Measurements from ENCODE around the gene ZNHIT1. TPM values are rescaled to one million over a fixed set of nuclear protein-coding genes. Genes with fewer than 3 reads are reported as not detected.

ZNHIT1 gene
- total RNA-seq, 6 donors from 2014 or later, result 46.1 to 74.3 (median 68.5) TPM

DNA sequence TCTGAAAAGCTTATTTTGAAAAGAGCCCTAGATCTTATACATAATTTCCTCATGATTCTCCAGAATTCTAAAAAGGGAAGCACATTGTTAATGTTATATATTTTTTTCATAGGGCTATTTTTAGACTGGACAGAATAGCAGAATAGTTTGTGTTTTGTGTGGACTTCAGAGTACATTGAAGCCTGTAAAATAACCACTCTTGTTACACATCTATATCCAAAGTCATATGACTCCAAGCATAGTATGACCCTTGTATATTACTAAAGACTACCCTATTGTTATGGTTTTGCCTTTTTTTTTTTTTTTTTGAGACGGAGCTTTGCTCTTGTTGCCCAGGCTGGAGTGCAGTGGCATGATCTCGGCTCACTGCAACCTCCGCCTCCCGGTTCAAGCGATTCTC lies 53.1 kb downstream of the ZNHIT1 start:
- 75 to 79% methylated on average over 5 of the region's 5 CpGs for WGBS, 2 donors
- no peak for DNase-seq
- Histone ChIP-seq H3K27me3 (no peaks in the 10 kb centered on the region), H3K27ac (no peak overlapping the region), H3K36me3 (no peaks in the 10 kb centered on the region), H3K4me3 (no peak overlapping the region), H3K9me3 (no peaks in the 10 kb centered on the region), H3K4me1 (no peaks in the 10 kb centered on the region)
- no peak for TF ChIP-seq POLR2AphosphoS5 (IDR thresholded peaks at IDR 0.05)
- TF ChIP-seq, protein P1, sequence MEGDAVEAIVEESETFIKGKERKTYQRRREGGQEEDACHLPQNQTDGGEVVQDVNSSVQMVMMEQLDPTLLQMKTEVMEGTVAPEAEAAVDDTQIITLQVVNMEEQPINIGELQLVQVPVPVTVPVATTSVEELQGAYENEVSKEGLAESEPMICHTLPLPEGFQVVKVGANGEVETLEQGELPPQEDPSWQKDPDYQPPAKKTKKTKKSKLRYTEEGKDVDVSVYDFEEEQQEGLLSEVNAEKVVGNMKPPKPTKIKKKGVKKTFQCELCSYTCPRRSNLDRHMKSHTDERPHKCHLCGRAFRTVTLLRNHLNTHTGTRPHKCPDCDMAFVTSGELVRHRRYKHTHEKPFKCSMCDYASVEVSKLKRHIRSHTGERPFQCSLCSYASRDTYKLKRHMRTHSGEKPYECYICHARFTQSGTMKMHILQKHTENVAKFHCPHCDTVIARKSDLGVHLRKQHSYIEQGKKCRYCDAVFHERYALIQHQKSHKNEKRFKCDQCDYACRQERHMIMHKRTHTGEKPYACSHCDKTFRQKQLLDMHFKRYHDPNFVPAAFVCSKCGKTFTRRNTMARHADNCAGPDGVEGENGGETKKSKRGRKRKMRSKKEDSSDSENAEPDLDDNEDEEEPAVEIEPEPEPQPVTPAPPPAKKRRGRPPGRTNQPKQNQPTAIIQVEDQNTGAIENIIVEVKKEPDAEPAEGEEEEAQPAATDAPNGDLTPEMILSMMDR (IDR thresholded peaks at IDR 0.05), result no peak
- no peak for TF ChIP-seq POLR2A (IDR thresholded peaks at IDR 0.05)
- TF ChIP-seq EP300 (IDR thresholded peaks at IDR 0.05), result no peak
- no peak for ATAC-seq (ENCODE audit: low FRiP score in 2 of 2)

DNA sequence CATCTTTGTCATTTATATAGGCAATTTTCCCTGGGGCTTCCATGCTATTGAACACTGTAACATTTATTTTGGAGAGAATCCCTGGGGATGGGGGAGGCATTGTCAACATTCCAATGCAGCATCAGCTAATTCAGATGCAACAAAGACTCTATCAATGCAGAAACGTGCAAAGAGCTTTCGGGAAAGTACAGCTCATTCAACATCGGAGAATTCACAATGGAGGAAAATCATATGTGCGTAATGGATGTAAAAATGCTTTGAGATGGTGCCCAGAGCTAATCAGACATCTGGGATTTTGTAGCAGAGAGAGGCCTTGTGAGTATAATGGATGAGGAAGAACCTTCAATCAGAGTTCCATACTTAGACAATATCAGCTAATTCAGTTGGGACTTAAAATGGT lies 55.2 kb downstream of the ZNHIT1 start:
- no peak for TF ChIP-seq POLR2AphosphoS5 (IDR thresholded peaks at IDR 0.05)
- TF ChIP-seq POLR2A (IDR thresholded peaks at IDR 0.05), result no peak
- no peak for TF ChIP-seq EP300 (IDR thresholded peaks at IDR 0.05)
- TF ChIP-seq, protein P1 (IDR thresholded peaks at IDR 0.05), result no peak
- DNase-seq (no peak), ATAC-seq (ENCODE audit: low FRiP score in 2 of 2) (no peak)
- Histone ChIP-seq H3K27ac (no peak overlapping the region), H3K4me1 (no peaks in the 10 kb centered on the region), H3K4me3 (no peak overlapping the region), H3K9me3 (no peaks in the 10 kb centered on the region), H3K27me3 (no peaks in the 10 kb centered on the region), H3K36me3 (no peaks in the 10 kb centered on the region)
- 63 to 72% methylated on average over 4 of the region's 4 CpGs for WGBS, 2 donors

Small RNA genes within 50 kb of the gene (small RNA-seq; reads per million reads assigned to genes)
- 0 reads per million in 4 donors for gene RNU6-1104P

Other genes with a start within 250 kb of the ZNHIT1 start
- gene MUC12, start 248.6 kb upstream of the ZNHIT1 start, total RNA-seq, result 1 to 10 TPM in 2 of 6 donors, under 1 TPM in 1, not detected in 3; 0.69 to 2.1 (median 1.8) TPM
- gene MUC17, start 198.1 kb upstream of the ZNHIT1 start, total RNA-seq, result not detected
- 10 to 100 TPM; 25.4 to 66.1 (median 51.3) TPM for gene TRIM56, start 132.7 kb upstream of the ZNHIT1 start, total RNA-seq
- 100 to 1,000 TPM in 1 of 6 donors, 10 to 100 TPM in 4, 1 to 10 TPM in 1; 8.4 to 125 (median 24.0) TPM for gene SERPINE1, start 91.1 kb upstream of the ZNHIT1 start, total RNA-seq
- 10 to 100 TPM; 17.1 to 41.9 (median 33.8) TPM for gene AP1S1, start 63.7 kb upstream of the ZNHIT1 start, total RNA-seq
- gene VGF, start 52.6 kb upstream of the ZNHIT1 start, total RNA-seq, result under 1 TPM in 2 of 6 donors, not detected in 4; 0.24 to 0.33 TPM
- not detected for gene NAT16, start 37.9 kb upstream of the ZNHIT1 start, total RNA-seq
- not detected for gene MOGAT3, start 17.1 kb upstream of the ZNHIT1 start, total RNA-seq
- gene PLOD3, start 584 bp upstream of the ZNHIT1 start, total RNA-seq, result 100 to 1,000 TPM in 1 of 6 donors, 10 to 100 TPM in 5; 38.2 to 104 (median 66.2) TPM
- gene CLDN15, start 19.6 kb downstream of the ZNHIT1 start, total RNA-seq, result 10 to 100 TPM in 3 of 6 donors, 1 to 10 TPM in 3; 6.0 to 31.4 (median 8.8) TPM
- gene FIS1, start 26.9 kb downstream of the ZNHIT1 start, total RNA-seq, result 100 to 1,000 TPM; 167 to 276 (median 221) TPM
- gene IFT22, start 103.6 kb downstream of the ZNHIT1 start, total RNA-seq, result 10 to 100 TPM in 4 of 6 donors, 1 to 10 TPM in 2; 7.3 to 30.5 (median 17.3) TPM
- 1 to 10 TPM in 1 of 6 donors, under 1 TPM in 3, not detected in 2; 0.20 to 1.0 (median 0.30) TPM for gene COL26A1, start 144.7 kb downstream of the ZNHIT1 start, total RNA-seq